K562 (cell line): ENCODE data around the gene PIK3R1. TPM values are rescaled to one million over a fixed set of nuclear protein-coding genes. Genes with fewer than 3 reads are reported as not detected.

Experiments
- ATAC-seq: fragments of 200-7000 bp; cut with Tn5 transposase; 3 replicates; pipeline ENCODE4 v1.9.1; 2020; ENCODE audit warnings: moderate library complexity
- BruUV-seq: library from RNA; stranded (reverse); fragments of 400-500 nt; replicated peaks from 2 replicates; lab custom pipeline; 2021; lab: Mats Ljungman, UMichigan
- CTCF ChIA-PET: fragments of 300-600 bp; formaldehyde crosslinking; extraction: SDS; loops from one replicate; lab custom pipeline; 2021; ENCODE audit warnings: low intra/inter-chr PET ratio; lab: Yijun Ruan, JAX
- POLR2A ChIA-PET: fragments of 300-600, 350-650 bp; sonication (Branson Sonifier 250); formaldehyde crosslinking; extraction: SDS; loops from one replicate; lab custom pipeline; 2021; ENCODE audit warnings: antibody characterized with exemption, inconsistent platforms; lab: Yijun Ruan, JAX
- DNase-seq, 4 experiments: peaks; one replicate each; pipeline versions ENCODE4 v3.0.0 to v3.0.0-alpha.2; 2011 to 2018; ENCODE audit warnings: low spot score in 3 of 4, mixed read lengths in 3 of 4; ENCODE audit errors: extremely low read depth in 1 of 4
- FAIRE-seq: peaks from 2 replicates; lab custom pipeline; 2011; peaks lifted over from hg19 to GRCh38; lab: Jason Lieb, UNC
- H2AFZ ChIP-seq: 2 replicates; pipeline ENCODE4 v1.6.0; 2011; ENCODE audit warnings: low read depth, low read length, control low read depth, inconsistent platforms
- H3K27ac ChIP-seq: fragments of 200-600 bp; 3 replicates; pipeline ENCODE4 v1.8.0; 2011; ENCODE audit warnings: low read depth, mild to moderate bottlenecking, control low read depth, inconsistent platforms, low read length, moderate library complexity, mixed read lengths; ENCODE audit errors: extremely low read depth
- H3K27me3 ChIP-seq, 2 experiments: fragments of 300-600 bp in 1 of 2; 2 replicates in 1 of 2; 3 replicates in 1 of 2; pipeline versions ENCODE4 v1.6.0 to v1.8.0; 2011; ENCODE audit warnings: inconsistent platforms in 2 of 2, low read length in 2 of 2, mild to moderate bottlenecking in 1 of 2, mixed read lengths in 1 of 2, moderate library complexity in 1 of 2; ENCODE audit not compliant: control insufficient read depth in 2 of 2, insufficient read depth in 2 of 2
- H3K36me3 ChIP-seq: fragments of 300-600 bp; 3 replicates; pipeline ENCODE4 v1.8.0; 2011; ENCODE audit warnings: mild to moderate bottlenecking, low read length, inconsistent platforms; ENCODE audit not compliant: control insufficient read depth, insufficient read depth
- H3K4me1 ChIP-seq, 2 experiments: fragments of 200-600 bp in 1 of 2; replicated peaks in 1 of 2; 2 replicates in 1 of 2; 3 replicates in 1 of 2; pipeline versions ENCODE4 v1.5.1 to v1.8.0; 2011; ENCODE audit warnings: inconsistent platforms in 2 of 2, low read length in 2 of 2, mild to moderate bottlenecking in 1 of 2, mixed read lengths in 1 of 2, moderate library complexity in 1 of 2; ENCODE audit not compliant: control insufficient read depth in 2 of 2, insufficient read depth in 2 of 2
- H3K4me2 ChIP-seq: 2 replicates; pipeline ENCODE4 v1.6.1; 2011; ENCODE audit warnings: low read length, control low read depth, inconsistent platforms, mixed read lengths; ENCODE audit not compliant: insufficient read depth
- H3K4me3 ChIP-seq: fragments of 200-600 bp; sonication (generic), shearing (Covaris generic); 2 replicates; pipeline ENCODE4 v1.5.1; 2016; ENCODE audit warnings: control low read depth, inconsistent platforms
- H3K79me2 ChIP-seq: fragments of 200-600 bp; 3 replicates; pipeline ENCODE4 v1.8.0; 2011; ENCODE audit warnings: low read length, inconsistent platforms; ENCODE audit not compliant: control insufficient read depth, insufficient read depth
- H3K9ac ChIP-seq, 2 experiments: 2 replicates each; pipeline versions ENCODE4 v1.6.0 to v1.6.1; 2011; ENCODE audit warnings: low read depth in 2 of 2, low read length in 2 of 2, control low read depth in 1 of 2, inconsistent platforms in 1 of 2, mild to moderate bottlenecking in 1 of 2, mixed read lengths in 1 of 2; ENCODE audit not compliant: insufficient read depth in 1 of 2
- H3K9me1 ChIP-seq: one replicate; pipeline ENCODE4 v1.6.0; 2011; ENCODE audit warnings: inconsistent platforms, mild to moderate bottlenecking, low read length, moderate library complexity; ENCODE audit not compliant: control insufficient read depth, insufficient read depth
- H3K9me3 ChIP-seq: replicated peaks from 2 replicates; pipeline ENCODE4 v1.5.1; 2011; ENCODE audit warnings: low read depth, low read length, inconsistent platforms; ENCODE audit not compliant: control insufficient read depth, insufficient read depth
- H4K20me1 ChIP-seq: replicated peaks from 2 replicates; pipeline ENCODE4 v1.6.1; 2011; ENCODE audit warnings: low read length, inconsistent platforms, mixed read lengths; ENCODE audit not compliant: control insufficient read depth, insufficient read depth
- BCOR ChIP-seq: fragments of 450-650 bp; IDR thresholded peaks from 2 replicates; pipeline ENCODE4 v1.6.1; 2016
- CREB3 ChIP-seq: fragments of 450-650 bp; conservative IDR thresholded peaks from 2 replicates; pipeline ENCODE4 v1.6.1; 2016; ENCODE audit warnings: missing genetic modification characterization, low read depth, mild to moderate bottlenecking, missing compliant biosample characterization, moderate library complexity
- HMGN3 ChIP-seq: IDR thresholded peaks from 2 replicates; pipeline ENCODE4 v1.6.1; 2011; ENCODE audit warnings: borderline replicate concordance, low read depth, mild to moderate bottlenecking, mixed read lengths, low read length; ENCODE audit not compliant: insufficient read length; ENCODE audit errors: extremely low read depth
- KDM1A ChIP-seq, 2 experiments: fragments of 450-650 bp; IDR thresholded peaks; 2 replicates each; pipeline ENCODE4 v1.6.1; 2016; ENCODE audit warnings: mild to moderate bottlenecking in 2 of 2
- KLF6 ChIP-seq: fragments of 250-450 bp; sonication (Bioruptor Pico); IDR thresholded peaks from 2 replicates; pipeline ENCODE4 v1.4.0; 2020; ENCODE audit warnings: mild to moderate bottlenecking, moderate library complexity, borderline replicate concordance
- LEF1 ChIP-seq: fragments of 450-650 bp; IDR thresholded peaks from 2 replicates; pipeline ENCODE4 v1.6.1; 2016; ENCODE audit warnings: mild to moderate bottlenecking
- MAFK ChIP-seq: IDR thresholded peaks from 2 replicates; pipeline ENCODE4 v1.6.1; 2011; ENCODE audit warnings: low read length, improper control_type of control experiment
- MCM2 ChIP-seq: fragments of 450-650 bp; IDR thresholded peaks from 2 replicates; pipeline ENCODE4 v1.6.1; 2017; ENCODE audit warnings: low read depth, mild to moderate bottlenecking
- RBFOX2 ChIP-seq: fragments of 200-400 bp; formaldehyde crosslinking; IDR thresholded peaks from 2 replicates; pipeline ENCODE4 v1.6.1; 2017; ENCODE audit warnings: low read depth, mild to moderate bottlenecking, low read length, moderate library complexity
- RBM15 ChIP-seq: fragments of 200-400 bp; formaldehyde crosslinking; IDR thresholded peaks from 2 replicates; pipeline ENCODE4 v1.6.1; 2018; ENCODE audit warnings: mild to moderate bottlenecking, low read length, moderate library complexity; ENCODE audit not compliant: insufficient read depth
- RBM25 ChIP-seq: fragments of 200-400 bp; formaldehyde crosslinking; IDR thresholded peaks from 2 replicates; pipeline ENCODE4 v1.6.1; 2018; ENCODE audit warnings: low read length, low read depth, moderate library complexity; ENCODE audit not compliant: severe bottlenecking
- SIRT6 ChIP-seq: IDR thresholded peaks from one replicate; pipeline ENCODE4 v1.6.1; 2012; ENCODE audit warnings: low read depth, mild to moderate bottlenecking, control low read depth, inconsistent platforms, low read length, moderate library complexity
- SMARCA5 ChIP-seq: fragments of 450-650 bp; IDR thresholded peaks from 2 replicates; pipeline ENCODE4 v1.6.1; 2016
- SMARCC2 ChIP-seq: fragments of 450-650 bp; IDR thresholded peaks from 2 replicates; pipeline ENCODE4 v1.6.1; 2017; ENCODE audit warnings: antibody characterized with exemption, moderate library complexity, mild to moderate bottlenecking, low read depth
- U2AF2 ChIP-seq: fragments of 200-400 bp; formaldehyde crosslinking; optimal IDR thresholded peaks from 2 replicates; pipeline ENCODE3; 2017; ENCODE audit warnings: low read depth, mild to moderate bottlenecking, low read length
- ZC3H11A ChIP-seq: IDR thresholded peaks from 2 replicates; pipeline ENCODE4 v1.6.1; 2012; ENCODE audit warnings: low read depth, low read length, improper control_type of control experiment
- ZNF124 ChIP-seq: sonication (generic); formaldehyde crosslinking; IDR thresholded peaks from 2 replicates; pipeline ENCODE4 v1.8.1; 2022; ENCODE audit warnings: missing genetic modification reagents
- ZNF133 ChIP-seq: fragments of 250-450 bp; sonication (Bioruptor Pico); IDR thresholded peaks from 2 replicates; pipeline ENCODE4 v1.4.0; 2020; ENCODE audit warnings: mild to moderate bottlenecking
- ZNF174 ChIP-seq: fragments of 250-450 bp; sonication (Bioruptor Pico); IDR thresholded peaks from 2 replicates; pipeline ENCODE4 v1.4.0; 2020; ENCODE audit warnings: mild to moderate bottlenecking
- ZNF217 ChIP-seq: sonication (generic); formaldehyde crosslinking; IDR thresholded peaks from 2 replicates; pipeline ENCODE4 v1.8.0; 2022; ENCODE audit warnings: mild to moderate bottlenecking, missing genetic modification reagents
- WGBS: fragments of 100-300 bp; shearing (Covaris generic); methylation state at CpG from one replicate; pipeline ENCODE4 v1.1.6; 2016; ENCODE audit warnings: low coverage, mixed read lengths; ENCODE audit not compliant: insufficient coverage; ENCODE audit errors: missing lambda C conversion rate; 5-methylcytosine and 5-hydroxymethylcytosine counted together
- in situ Hi-C: fragments of 300-500 bp; cut with MboI; formaldehyde crosslinking; loops from 4 replicates; pipeline ENCODE4 v1.15.0; 2018; ENCODE audit warnings: inconsistent platforms, mixed read lengths
- intact Hi-C: fragments of 100-400 bp; cut with micrococcal nuclease; formaldehyde crosslinking; loops from 2 replicates; pipeline ENCODE4 v1.14.2; 2022
- polyA plus RNA-seq, 8 experiments: library from polyadenylated mRNA; depleted of rRNA in 4 of 8; stranded (reverse) in 5 of 8; unstranded in 3 of 8; fragments of >200 nt; fragmentation: Nextera tagmentation in 2 of 8; fragmentation: Illumina TruSeq in 1 of 8; extraction: Ambion mirVana in 2 of 8; extraction: Trizol in 1 of 8; gene quantifications; 2 replicates each; pipeline versions ENCODE4 v1.2.1 to v1.2.3, GENCODE V29; 2011 to 2014; ENCODE audit warnings: inconsistent platforms in 1 of 8, missing spikeins in 1 of 8
- total RNA-seq, 7 experiments: library from RNA; depleted of rRNA in 6 of 7; stranded (reverse); fragments of >200 nt in 6 of 7; fragmentation: Illumina TruSeq in 2 of 7; extraction: Trizol in 2 of 7; gene quantifications; 2 replicates each; pipeline versions ENCODE4 v1.2.1 to v1.2.3, GENCODE V29; 2011 to 2021; ENCODE audit warnings: low replicate concordance in 1 of 7

Gene PIK3R1
- total and polyA plus RNA-seq, 9 of the 15 experiments (the other 6 are each of a cell fraction or from before 2014, with no cell fraction given), result 1.1 to 9.7 (median 4.8) TPM

- Histone ChIP-seq H3K4me3 (no peak overlapping the region), H3K4me1 (peaks cover 13 to 21% of the 10 kb centered on the region in 2 experiments; a peak in 4 of 5 replicates), H3K27ac (no peak overlapping the region), H3K9me1 (no peaks in the 10 kb centered on the region), H3K9ac (no peak overlapping the region), H2AFZ (no peak overlapping the region), H4K20me1 (no peaks in the 10 kb centered on the region), H3K9me3 (no peaks in the 10 kb centered on the region), H3K4me2 (no peak overlapping the region), H3K79me2 (no peaks in the 10 kb centered on the region), H3K36me3 (no peaks in the 10 kb centered on the region), H3K27me3 (no peaks in the 10 kb centered on the region)
- ATAC-seq (no peak), FAIRE-seq (no peak), DNase-seq (no peak)
- no TSS peak for BruUV-seq
- intact Hi-C loops (no loop called here), in situ Hi-C loops (no loop called here)
- CTCF ChIA-PET, result no interaction called here
- no peak for TF ChIP-seq U2AF2
- 0 out of 2 replicates have a peak, but pooled peaks have one; percentile 35 for TF ChIP-seq LEF1
- TF ChIP-seq ZNF174 (CRISPR knock-in tag), result no peak
- no peak for TF ChIP-seq MCM2
- POLR2A ChIA-PET, result no interaction called here
- 25% methylated on average over 2 of the region's 2 CpGs for WGBS
Observed at GRCh38 chr5:68313336-68313735, 97.8 kb downstream of the PIK3R1 start.

GRCh38 chr5:68314465-68314864 lies 98.9 kb downstream of the PIK3R1 start:
- H3K4me2 ChIP-seq, result no peak overlapping the region
- no peaks in the 10 kb centered on the region for H3K9me1 ChIP-seq
- ChIA-PET POLR2A (interaction anchor here (0.7 kb wide), 1 partner anchor 250 kb away, joined by 3 read pairs; no protein-coding TSS in a partner anchor), CTCF (no interaction called here)
- no TSS peak for BruUV-seq
- no peak for ATAC-seq
- H3K79me2 ChIP-seq, result no peaks in the 10 kb centered on the region
- no peaks in the 10 kb centered on the region for H3K9me3 ChIP-seq
- 3% methylated on average over 2 of the region's 2 CpGs for WGBS
- no peaks in the 10 kb centered on the region for H4K20me1 ChIP-seq
- no peaks in the 10 kb centered on the region for H3K36me3 ChIP-seq
- no peaks in the 10 kb centered on the region for H3K27me3 ChIP-seq
- FAIRE-seq, result no peak
- intact Hi-C loops (no loop called here), in situ Hi-C loops (no loop called here)
- H3K27ac ChIP-seq, result no peak overlapping the region
- no peak overlapping the region for H3K4me3 ChIP-seq
- H2AFZ ChIP-seq, result no peak overlapping the region
- H3K4me1 ChIP-seq, result peaks cover 19 to 25% of the 10 kb centered on the region in 2 experiments; a peak in 4 of 5 replicates
- no peak for DNase-seq
- H3K9ac ChIP-seq, result no peak overlapping the region
- TF ChIP-seq ZNF133 (CRISPR knock-in tag) (no peak), ZC3H11A (no peak), KLF6 (CRISPR knock-in tag) (no peak), HMGN3 (no peak), SMARCC2 (no peak), CREB3 (tag) (no peak), KDM1A (IDR thresholded peaks at IDR 0.05) (peak; percentile 61 to 83; a peak in 3 of 4 replicates), ZNF124 (CRISPR knock-in tag) (no peak), MAFK (no peak), RBM15 (no peak), BCOR (peak; percentile 87), SIRT6 (no peak), RBFOX2 (no peak), RBM25 (peak; percentile 96), ZNF217 (no peak), SMARCA5 (peak; percentile 63; the same call in 1 of the 2 replicates)
